GM12891 (cell line): Measurements from ENCODE around the gene CSRP1.

Source experiments
- POLR2A ChIP-seq: IDR thresholded peaks from 2 replicates; pipeline ENCODE4 v1.6.1; 2011; ENCODE audit warnings: low read depth, low read length, control low read depth
- POLR2AphosphoS5 ChIP-seq: IDR thresholded peaks from 2 replicates; pipeline ENCODE4 v1.6.1; 2011; ENCODE audit warnings: low read depth, low read length, control low read depth
- TAF1 ChIP-seq: IDR thresholded peaks from 2 replicates; pipeline ENCODE4 v1.6.1; 2011; ENCODE audit warnings: low read depth, low read length, control low read depth

DNA sequence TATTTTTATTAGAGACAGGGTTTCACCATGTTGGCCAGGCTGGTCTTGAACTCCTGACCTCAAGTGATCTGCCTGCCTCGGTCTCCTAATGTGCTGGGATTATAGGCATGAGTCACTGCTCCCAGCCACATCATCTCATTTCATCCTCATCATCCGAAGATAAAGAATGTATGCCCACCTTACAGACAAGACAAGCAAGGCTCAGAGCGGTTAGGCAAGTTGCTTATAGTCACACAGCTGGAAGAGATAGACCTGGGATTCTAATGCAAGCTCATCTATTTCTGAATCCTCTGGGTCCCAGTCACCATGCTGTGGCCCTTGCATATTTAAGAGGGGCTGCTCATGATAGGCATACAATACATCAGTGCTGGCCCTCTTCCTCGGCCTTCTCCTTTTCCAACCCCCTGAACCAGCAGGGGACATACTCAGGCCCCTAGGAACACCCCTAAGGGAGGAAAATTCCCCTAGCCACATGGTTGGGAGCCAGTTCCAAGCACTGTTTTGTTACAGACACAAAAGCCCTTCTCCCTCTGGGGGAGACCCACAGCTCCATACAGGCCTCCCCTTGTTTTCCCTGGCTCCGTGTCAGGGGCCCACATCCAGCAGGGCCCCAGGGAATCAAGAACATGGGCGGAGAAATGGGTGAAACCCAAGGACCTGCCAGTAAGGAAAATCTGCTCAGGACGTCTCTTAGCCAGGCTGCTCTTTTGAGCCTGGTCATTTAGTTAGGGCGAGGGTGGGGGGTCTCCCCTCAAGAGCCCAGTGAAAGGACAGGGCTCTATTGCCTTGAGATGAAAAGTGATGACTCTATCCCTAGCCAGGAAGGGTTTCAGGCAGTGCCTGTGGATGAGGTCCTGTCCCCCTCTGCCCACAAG lies 6.9 kb downstream of the CSRP1 start:
- TF ChIP-seq POLR2AphosphoS5: no peak
- TF ChIP-seq POLR2A: no peak
- no peak for TF ChIP-seq TAF1
